OCI-LY3 (cell line): Measurements from ENCODE around the gene ESD.
"Not testable (repeated sequence)": the region's sequence is repeated elsewhere in the genome, so short reads cannot be mapped to it uniquely, and the experiment has no call there.

Source experiments
- H2AFZ ChIP-seq: fragments of 200-600, 300-600 bp; shearing (Covaris generic); 2 replicates; pipeline ENCODE4 v1.6.0; 2014; ENCODE audit warnings: antibody characterized with exemption, low read depth, low read length
- H3K27ac ChIP-seq: fragments of 200-600, 300-600 bp; sonication (generic); 2 replicates; pipeline ENCODE4 v1.5.1; 2014; ENCODE audit warnings: mild to moderate bottlenecking, low read length, moderate library complexity, mixed read lengths
- H3K27me3 ChIP-seq: fragments of 200-600, 300-600 bp; sonication (generic); 2 replicates; pipeline ENCODE4 v1.6.1; 2014; ENCODE audit warnings: low read depth, low read length, mixed read lengths
- H3K36me3 ChIP-seq: fragments of 200-600, 300-600 bp; sonication (generic); replicated peaks from 2 replicates; pipeline ENCODE3; 2014; ENCODE audit warnings: low read depth, low read length, mixed read lengths
- H3K4me1 ChIP-seq: fragments of 300-600, 200-600 bp; sonication (generic); 2 replicates; pipeline ENCODE4 v1.6.1; 2014; ENCODE audit warnings: low read length, mixed read lengths
- H3K4me2 ChIP-seq: fragments of 200-600, 300-600 bp; sonication (generic); 2 replicates; pipeline ENCODE4 v1.6.1; 2014; ENCODE audit warnings: low read length, mixed read lengths
- H3K4me3 ChIP-seq: fragments of 300-600, 200-600 bp; sonication (generic); 2 replicates; pipeline ENCODE4 v1.5.1; 2014; ENCODE audit warnings: antibody characterized with exemption, mild to moderate bottlenecking, low read length, moderate library complexity
- H3K79me2 ChIP-seq: fragments of 300-600, 200-600 bp; shearing (Covaris generic); 2 replicates; pipeline ENCODE4 v1.6.1; 2014; ENCODE audit warnings: mild to moderate bottlenecking, low read length, mixed read lengths
- H3K9ac ChIP-seq: fragments of 300-600, 200-600 bp; shearing (Covaris generic); 2 replicates; pipeline ENCODE4 v1.6.0; 2014; ENCODE audit warnings: mild to moderate bottlenecking, low read length, moderate library complexity
- H3K9me3 ChIP-seq: fragments of 200-600, 300-600 bp; shearing (Covaris generic); 2 replicates; pipeline ENCODE4 v1.6.1; 2014; ENCODE audit warnings: low read length, mixed read lengths; ENCODE audit not compliant: insufficient read depth
- H4K20me1 ChIP-seq: fragments of 200-600, 300-600 bp; sonication (generic); 2 replicates; pipeline ENCODE4 v1.6.1; 2016; ENCODE audit warnings: low read length, mixed read lengths; ENCODE audit not compliant: insufficient read depth
- EZH2phosphoT487 ChIP-seq: fragments of 200-600 bp; shearing (Covaris generic); IDR thresholded peaks from 2 replicates; pipeline ENCODE4 v1.6.1; 2018; ENCODE audit warnings: antibody characterized with exemption, mixed run types, low read depth
- TF ChIP-seq, protein P1 (sequence below): fragments of 200-600, 300-600 bp; sonication (generic); IDR thresholded peaks from 2 replicates; pipeline ENCODE4 v1.5.1; 2014; ENCODE audit warnings: antibody characterized with exemption, low read length, low read depth

ESD gene

DNA sequence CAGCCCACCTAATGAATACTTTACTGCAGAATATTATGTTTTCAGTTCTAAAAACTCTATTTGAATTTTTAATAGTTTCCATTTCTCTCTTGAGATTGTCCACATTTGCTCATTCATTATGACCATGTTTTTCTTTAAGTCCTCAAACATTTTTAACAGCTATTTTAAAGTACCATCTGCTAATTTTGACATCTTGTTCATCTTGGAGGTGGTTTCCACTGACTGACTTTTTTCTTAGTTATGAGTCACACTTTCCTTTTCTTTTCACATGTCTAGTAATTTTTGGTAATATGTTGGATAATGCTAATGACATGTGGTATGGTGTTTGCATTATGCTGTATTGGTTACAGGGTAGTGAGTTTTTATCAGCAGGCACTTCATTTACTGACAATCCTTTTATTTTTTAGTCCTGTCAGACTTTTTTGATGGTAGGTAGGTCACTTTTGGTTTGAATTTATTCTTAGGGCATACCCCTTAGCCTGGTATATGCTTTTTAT, 15.4 kb upstream of the ESD start:
- Histone ChIP-seq H3K36me3 (peaks cover 17% of the 10 kb centered on the region), H3K4me2 (peak overlapping the region; percentile 16), H3K9me3 (peaks cover 24% of the 10 kb centered on the region), H3K4me3 (peak overlapping the region; percentile 6), H3K27ac (peak overlapping the region; percentile 82), H3K27me3 (no peaks in the 10 kb centered on the region), H4K20me1 (no peaks in the 10 kb centered on the region), H2AFZ (peak overlapping the region; percentile 57; the same call in 1 of the 2 replicates), H3K4me1 (peaks cover 32% of the 10 kb centered on the region), H3K9ac (no peak overlapping the region), H3K79me2 (no peaks in the 10 kb centered on the region)
- no peak for TF ChIP-seq EZH2phosphoT487
- TF ChIP-seq, protein P1, sequence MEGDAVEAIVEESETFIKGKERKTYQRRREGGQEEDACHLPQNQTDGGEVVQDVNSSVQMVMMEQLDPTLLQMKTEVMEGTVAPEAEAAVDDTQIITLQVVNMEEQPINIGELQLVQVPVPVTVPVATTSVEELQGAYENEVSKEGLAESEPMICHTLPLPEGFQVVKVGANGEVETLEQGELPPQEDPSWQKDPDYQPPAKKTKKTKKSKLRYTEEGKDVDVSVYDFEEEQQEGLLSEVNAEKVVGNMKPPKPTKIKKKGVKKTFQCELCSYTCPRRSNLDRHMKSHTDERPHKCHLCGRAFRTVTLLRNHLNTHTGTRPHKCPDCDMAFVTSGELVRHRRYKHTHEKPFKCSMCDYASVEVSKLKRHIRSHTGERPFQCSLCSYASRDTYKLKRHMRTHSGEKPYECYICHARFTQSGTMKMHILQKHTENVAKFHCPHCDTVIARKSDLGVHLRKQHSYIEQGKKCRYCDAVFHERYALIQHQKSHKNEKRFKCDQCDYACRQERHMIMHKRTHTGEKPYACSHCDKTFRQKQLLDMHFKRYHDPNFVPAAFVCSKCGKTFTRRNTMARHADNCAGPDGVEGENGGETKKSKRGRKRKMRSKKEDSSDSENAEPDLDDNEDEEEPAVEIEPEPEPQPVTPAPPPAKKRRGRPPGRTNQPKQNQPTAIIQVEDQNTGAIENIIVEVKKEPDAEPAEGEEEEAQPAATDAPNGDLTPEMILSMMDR = no peak

DNA sequence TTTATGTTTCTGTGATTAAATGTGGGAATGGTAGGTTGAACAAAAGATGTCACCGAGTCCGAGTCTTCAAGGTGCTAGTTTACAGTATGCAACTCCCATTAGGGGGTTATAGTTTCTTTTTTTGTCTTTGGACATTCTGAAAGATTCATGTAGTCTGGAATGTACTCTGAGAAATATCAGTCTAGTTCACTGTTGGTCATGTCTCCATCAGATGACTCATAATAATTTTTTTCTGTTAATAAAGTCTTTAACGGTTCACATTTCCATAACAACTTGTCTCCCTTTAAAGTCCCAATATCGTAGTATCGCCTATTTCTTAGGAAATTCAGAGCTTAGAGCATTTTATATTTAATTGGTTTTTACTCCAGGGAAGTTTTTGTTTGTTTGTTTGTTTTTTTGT, 13.5 kb upstream of the ESD start:
- no peak for TF ChIP-seq EZH2phosphoT487
- TF ChIP-seq, protein P1 = no peak
- Histone ChIP-seq H3K36me3 (peaks cover 17% of the 10 kb centered on the region), H3K4me2 (no peak overlapping the region), H3K79me2 (no peaks in the 10 kb centered on the region), H3K4me3 (no peak overlapping the region), H3K9ac (no peak overlapping the region), H2AFZ (no peak overlapping the region), H3K9me3 (peaks cover 24% of the 10 kb centered on the region), H3K4me1 (peaks cover 20% of the 10 kb centered on the region), H3K27me3 (no peaks in the 10 kb centered on the region), H3K27ac (no peak overlapping the region), H4K20me1 (no peaks in the 10 kb centered on the region)

DNA sequence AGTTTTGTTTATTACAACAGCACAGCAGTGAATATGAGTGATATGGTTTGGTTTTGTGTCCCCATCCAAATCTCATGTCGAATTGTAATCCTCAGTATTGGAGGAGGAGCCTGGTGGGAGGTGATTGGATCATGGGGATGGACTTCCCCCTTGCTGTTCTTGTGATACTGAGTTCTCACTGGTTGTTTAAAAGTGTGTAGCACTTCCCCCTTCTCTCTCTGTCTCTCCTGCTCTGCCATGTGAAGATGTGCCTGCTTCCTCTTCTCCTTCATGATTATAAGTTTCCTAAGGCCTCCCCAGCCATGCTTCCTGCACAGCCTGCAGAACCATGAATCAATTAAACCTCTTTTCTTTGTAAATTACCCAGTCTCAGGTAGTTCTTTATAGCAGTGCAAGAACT, 8.0 kb upstream of the ESD start:
- not testable (repeated sequence) for H3K4me2 ChIP-seq, H3K79me2 ChIP-seq, H3K36me3 ChIP-seq, H4K20me1 ChIP-seq, H3K4me1 ChIP-seq, H2AFZ ChIP-seq, H3K4me3 ChIP-seq, H3K27ac ChIP-seq, H3K27me3 ChIP-seq, H3K9me3 ChIP-seq, H3K9ac ChIP-seq

DNA sequence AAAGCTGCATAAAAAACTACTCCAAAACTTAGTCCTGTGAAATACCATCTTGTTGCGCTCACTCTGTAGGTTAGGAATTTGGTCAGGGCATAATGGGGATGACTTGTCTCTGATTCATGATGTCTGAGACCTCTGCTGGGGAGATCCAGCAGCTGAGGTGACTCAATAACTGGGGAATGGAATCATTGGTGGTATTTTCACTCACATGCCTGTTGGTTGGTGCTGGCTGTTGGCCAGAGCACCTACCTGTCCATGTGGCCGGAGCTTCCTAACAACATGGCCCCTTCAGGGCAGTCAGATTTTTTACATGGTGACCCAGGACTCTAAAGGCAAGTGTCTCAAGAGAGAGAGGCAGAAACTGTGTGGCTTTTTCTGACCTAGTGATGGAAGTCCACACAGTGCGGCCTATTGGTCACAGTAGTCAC, 7.4 kb upstream of the ESD start:
- H3K4me2 ChIP-seq = no peak overlapping the region
- H3K79me2 ChIP-seq = no peaks in the 10 kb centered on the region
- H3K27ac ChIP-seq = no peak overlapping the region
- no peak overlapping the region for H3K4me3 ChIP-seq
- no peak overlapping the region for H2AFZ ChIP-seq
- TF ChIP-seq, protein P1 = no peak
- TF ChIP-seq EZH2phosphoT487 = no peak
- no peaks in the 10 kb centered on the region for H3K9me3 ChIP-seq
- H3K4me1 ChIP-seq = no peaks in the 10 kb centered on the region
- H4K20me1 ChIP-seq = no peaks in the 10 kb centered on the region
- no peaks in the 10 kb centered on the region for H3K27me3 ChIP-seq
- H3K36me3 ChIP-seq = no peaks in the 10 kb centered on the region
- H3K9ac ChIP-seq = no peak overlapping the region

GRCh38 chr13:46803586-46803985, 6.6 kb upstream of the ESD start:
- Histone ChIP-seq H4K20me1 (no peaks in the 10 kb centered on the region), H3K79me2 (no peaks in the 10 kb centered on the region), H3K4me3 (no peak overlapping the region), H2AFZ (no peak overlapping the region), H3K4me2 (no peak overlapping the region), H3K9ac (no peak overlapping the region), H3K4me1 (no peaks in the 10 kb centered on the region), H3K27ac (no peak overlapping the region), H3K27me3 (no peaks in the 10 kb centered on the region), H3K9me3 (no peaks in the 10 kb centered on the region), H3K36me3 (no peaks in the 10 kb centered on the region)
- TF ChIP-seq, protein P1 = no peak
- no peak for TF ChIP-seq EZH2phosphoT487
